HG03095 (cell line): Measurements from ENCODE around the gene LRFN5.
"Not testable (repeated sequence)": the region's sequence is repeated elsewhere in the genome, so short reads cannot be mapped to it uniquely, and the experiment has no call there.

Experiments
- ATAC-seq: cut with Tn5 transposase; IDR thresholded peaks from one replicate; pipeline ENCODE4 v1.9.1; 2021; ENCODE audit warnings: moderate library complexity; ENCODE audit not compliant: unreplicated experiment

LRFN5 gene

DNA sequence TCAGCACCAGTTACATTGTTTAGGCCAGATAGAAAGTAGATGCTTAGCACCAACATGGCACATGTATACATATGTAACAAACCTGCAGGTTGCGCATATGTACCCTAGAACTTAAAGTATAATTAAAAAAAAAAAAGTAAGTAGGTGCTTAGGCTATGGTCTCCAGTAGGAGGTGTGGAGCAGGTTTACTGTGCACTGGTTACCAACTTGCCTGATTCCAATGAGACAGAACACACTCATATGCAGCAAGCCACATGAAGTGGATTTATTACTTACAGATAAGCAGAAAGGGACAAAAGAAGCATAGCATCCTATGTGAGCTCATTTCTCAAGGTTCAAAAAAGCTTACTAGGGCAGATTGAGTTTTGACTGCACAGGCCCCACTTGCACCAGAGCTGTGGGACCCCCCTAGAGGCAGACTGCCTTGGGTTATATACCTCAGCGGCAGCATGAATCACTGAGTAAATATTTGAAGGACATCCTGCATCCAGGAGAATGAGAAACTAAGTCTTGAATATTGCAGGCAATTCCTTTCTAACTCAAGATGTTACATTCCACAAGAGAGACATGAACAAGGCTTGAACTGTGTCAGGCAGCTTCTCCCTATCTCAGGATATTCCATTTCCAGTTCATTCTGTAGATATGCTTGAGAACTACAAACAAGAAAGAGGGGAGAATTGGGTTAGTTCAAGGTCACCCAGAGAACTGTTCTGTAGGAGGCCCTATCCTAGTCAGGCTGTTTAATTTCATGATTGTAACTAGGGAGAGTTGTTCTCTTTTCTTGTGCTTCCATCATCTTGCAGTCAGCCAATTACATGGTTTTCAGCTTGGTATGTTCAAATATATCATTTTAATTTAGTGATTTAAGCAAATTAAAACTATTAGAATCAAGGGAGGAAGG, 30.1 kb downstream of the LRFN5 start:
- no peak for ATAC-seq

- no peak for ATAC-seq
Measured at GRCh38 chr14:41641690-41642089, 35.0 kb downstream of the LRFN5 start.

DNA sequence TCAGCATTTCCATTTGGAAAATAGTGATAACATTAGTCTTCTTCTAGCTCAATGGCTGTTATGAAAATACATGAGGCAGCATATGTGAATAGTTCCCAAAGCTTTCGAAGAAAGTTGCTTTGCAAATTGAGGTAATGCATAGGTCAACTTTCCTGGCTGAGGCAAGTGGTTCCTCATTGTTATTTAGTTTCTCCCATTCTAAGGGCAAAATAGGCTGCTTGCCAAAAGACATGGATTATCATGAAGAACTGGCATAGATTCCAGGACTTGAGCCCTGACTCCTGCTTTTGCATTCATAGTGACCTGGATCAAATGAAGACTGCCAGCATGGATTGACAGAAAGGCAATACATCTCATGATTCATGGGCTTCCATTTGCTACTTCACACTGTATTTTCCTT, 35.7 kb downstream of the LRFN5 start:
- ATAC-seq: no peak

- no peak for ATAC-seq
Measured at GRCh38 chr14:41642789-41643188, 36.1 kb downstream of the LRFN5 start.

DNA sequence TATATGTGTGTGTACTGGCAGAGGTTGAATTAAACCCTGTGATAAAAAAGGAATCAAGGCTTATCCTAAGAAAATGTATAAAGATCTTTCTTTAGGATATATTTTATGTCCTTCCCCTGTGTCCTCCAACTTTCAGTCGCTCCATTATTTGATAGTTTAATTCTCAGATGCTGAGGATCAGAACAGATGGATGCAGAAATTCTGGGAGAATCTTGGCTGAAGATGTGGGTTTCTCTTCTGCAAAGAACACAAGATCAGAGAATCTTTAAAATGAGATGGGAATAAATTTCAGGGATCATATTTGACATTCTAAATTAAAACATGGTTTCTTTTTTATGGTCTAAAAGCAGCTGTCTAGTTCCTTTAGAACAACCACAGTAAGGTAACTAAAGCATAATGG, 37.9 kb downstream of the LRFN5 start:
- ATAC-seq: no peak

DNA sequence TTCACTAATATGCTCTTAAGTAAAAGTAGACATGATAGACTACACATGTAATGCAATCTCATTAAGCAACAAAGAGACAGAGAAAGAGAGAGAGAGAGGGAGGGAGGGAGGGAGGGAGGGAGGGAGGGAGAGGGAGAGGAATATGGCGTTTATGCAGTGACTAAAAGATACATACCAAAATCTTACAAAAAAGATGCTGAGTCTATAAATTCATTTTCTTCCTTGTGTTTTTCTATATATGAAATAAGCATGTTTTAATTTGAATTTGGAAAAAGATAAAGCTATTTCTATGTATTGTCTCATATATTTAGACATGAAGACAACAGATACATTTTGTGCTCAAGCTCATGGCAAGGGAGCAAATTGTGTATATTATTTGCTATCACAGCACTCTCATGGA, 44.1 kb downstream of the LRFN5 start:
- no peak for ATAC-seq

- no peak for ATAC-seq
Measured at GRCh38 chr14:41654196-41654595, 47.5 kb downstream of the LRFN5 start.

GRCh38 chr14:41662780-41663472, 56.2 kb downstream of the LRFN5 start:
- no peak for ATAC-seq

GRCh38 chr14:41663473-41663850, 56.8 kb downstream of the LRFN5 start:
- no peak for ATAC-seq

DNA sequence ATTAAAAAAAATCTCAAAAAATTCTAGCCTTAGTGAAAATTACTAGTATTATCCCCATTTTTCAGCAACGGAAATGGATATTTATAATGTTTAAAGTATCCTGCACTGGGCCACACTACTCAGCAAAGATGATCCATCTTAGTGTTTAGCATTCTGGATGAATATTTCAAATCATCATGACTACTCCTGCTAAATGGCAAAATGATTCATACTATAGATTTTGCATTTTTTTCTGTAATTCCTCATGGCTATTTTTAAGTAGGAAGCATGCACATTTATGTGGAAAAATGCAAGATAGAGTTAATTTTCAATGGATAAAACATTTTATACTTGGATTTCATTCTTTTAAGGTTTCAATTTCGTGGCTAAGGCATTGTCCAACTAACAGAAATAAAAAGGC, 59.6 kb downstream of the LRFN5 start:
- ATAC-seq: no peak

GRCh38 chr14:41668356-41668755, 61.7 kb downstream of the LRFN5 start:
- ATAC-seq: no peak

DNA sequence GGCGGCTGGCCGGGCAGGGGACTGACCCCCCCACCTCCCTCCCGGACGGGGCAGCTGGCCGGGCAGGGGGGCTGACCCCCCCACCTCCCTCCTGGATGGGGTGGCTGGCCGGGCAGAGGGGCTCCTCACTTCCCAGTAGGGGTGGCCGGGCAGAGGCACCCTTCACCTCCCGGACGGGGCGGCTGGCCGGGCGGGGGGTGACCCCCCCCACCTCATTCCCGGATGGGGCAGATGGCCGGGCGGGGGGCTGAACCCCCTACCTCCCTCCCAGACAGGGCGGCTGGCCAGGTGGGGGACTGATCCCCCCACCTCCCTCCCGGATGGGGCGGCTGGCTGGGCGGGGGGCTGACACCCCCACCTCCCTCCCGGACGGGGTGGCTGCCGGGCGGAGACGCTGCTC, 66.9 kb downstream of the LRFN5 start:
- not testable (repeated sequence) for ATAC-seq

GRCh38 chr14:41674511-41674971, 67.9 kb downstream of the LRFN5 start:
- ATAC-seq: not testable (repeated sequence)

DNA sequence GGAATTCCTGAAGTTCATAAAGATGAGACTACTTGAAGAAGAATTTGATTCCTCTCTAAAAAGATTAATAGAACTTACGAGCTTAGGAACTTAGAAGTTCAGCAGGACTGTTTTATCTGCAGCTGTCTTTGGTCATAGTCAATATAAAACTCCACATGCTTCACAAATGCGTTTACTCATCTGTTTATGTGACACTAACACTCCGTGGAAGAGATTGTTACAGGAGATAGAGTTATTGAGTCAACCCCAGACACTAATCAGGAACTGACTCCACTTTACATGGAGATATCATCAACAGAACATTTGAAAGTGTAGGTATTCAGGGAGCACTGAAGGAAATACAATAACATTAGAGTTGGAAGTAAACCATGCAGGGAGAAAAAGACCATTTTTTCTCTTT, 92.8 kb downstream of the LRFN5 start:
- ATAC-seq: no peak

GRCh38 chr14:41718477-41719166, 111.9 kb downstream of the LRFN5 start:
- ATAC-seq: no peak

DNA sequence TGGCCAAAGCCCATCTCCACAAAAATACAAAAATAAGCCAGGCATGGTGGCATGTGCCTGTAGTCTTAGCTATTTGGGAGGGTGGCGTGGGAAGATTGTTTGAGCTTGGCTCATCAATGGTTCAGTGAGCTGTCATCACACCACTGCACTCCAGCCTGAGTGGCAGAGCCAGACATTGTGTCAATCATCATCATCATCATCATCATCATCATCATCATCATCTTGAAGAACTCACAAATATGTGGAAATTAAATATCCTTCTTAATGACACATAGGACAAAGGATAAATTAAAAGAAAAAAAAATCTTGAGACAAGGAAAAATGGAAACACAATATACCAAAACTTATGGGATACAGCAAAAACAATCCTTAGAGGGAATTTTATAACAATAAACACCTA, 132.5 kb downstream of the LRFN5 start:
- no peak for ATAC-seq

GRCh38 chr14:41743140-41743539, 136.5 kb downstream of the LRFN5 start:
- ATAC-seq: no peak

DNA sequence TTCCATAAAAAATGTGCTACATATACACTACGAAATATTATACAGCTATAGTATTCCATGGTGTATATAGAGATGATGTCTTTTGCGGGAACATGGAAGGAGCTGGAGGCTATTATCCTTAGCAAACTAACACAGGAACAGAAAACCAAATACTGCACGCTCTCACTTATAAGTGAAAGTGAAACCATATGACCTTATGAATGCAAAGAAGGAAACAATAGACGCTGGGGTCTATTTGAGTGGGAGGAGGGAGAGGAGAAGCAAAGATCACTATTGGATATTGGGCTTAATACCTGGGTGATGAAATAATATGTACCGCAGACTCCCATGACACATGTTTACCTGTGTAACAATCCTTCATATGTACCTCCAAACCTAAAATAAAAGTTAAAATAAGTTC, 142.8 kb downstream of the LRFN5 start:
- no peak for ATAC-seq

DNA sequence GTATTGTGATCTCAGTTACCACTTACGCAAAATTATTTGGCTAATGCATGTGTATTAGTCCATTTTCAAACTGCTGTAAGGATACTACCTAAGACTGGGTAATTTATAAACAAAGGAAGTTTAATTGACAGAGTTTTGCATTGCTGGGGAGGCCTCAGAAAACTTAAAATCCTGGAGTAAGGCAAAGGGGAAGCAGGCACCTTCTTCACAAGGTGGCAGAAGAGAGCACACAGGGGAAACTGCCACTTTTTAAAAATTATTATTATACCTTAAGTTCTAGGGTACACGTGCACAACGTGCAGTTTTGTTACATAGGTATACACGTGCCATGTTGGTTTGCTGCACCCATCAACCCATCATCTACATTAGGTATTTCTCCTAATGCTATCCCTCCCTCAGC, 143.9 kb downstream of the LRFN5 start:
- ATAC-seq: not testable (repeated sequence)

DNA sequence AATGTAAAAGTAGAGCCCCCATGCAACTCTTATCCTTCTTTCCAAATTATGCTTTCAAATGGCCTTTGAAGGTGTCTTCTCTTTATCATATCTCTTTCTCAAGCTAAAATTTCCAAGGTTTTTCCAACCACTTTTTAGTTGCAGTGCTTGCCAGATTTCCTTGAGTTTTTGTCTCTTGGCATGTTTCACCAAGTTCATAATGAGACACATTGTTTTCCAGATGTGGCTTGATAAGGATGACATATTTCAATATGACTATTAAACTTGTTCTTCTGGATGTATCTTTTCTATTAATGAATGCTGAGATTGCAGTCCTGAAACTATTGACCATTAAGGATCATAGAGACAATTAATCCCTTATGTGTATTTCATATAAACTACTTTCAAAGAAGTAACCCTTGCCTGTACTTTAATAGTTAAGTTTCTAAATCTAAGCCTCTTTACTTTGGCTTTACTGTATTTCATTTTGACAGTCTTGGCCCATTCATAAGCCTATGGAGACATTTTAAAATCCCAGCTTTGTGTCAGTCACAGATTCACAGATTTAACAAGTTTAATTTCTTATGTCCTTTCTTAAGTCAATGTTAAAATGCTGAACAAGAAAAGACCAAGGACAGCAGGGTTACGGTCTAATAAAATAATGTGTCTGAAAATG, 151.5 kb downstream of the LRFN5 start:
- ATAC-seq: no peak

DNA sequence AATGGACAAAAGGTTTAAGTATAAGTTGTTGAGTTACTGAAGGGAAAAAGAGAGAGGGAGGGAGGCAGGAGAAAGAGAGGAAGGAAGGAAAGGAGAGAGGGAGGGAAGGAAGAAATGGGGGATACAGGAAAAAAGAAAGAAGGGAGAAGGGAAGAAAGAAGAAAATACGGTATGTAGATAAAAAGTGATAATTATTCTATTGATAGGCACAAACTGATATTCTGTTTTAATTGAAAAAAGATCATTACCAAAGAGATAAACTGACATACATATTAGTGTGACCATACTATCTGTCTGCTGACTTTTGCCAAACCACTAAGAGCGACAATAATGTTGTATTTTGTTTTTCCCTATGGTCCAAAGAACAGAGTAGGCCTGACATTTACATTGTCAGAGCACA, 154.5 kb downstream of the LRFN5 start:
- ATAC-seq: no peak
